CD8-positive, alpha-beta memory T cell (primary cell): Measurements from ENCODE around the gene RPRM. TPM values are rescaled to one million over a fixed set of nuclear protein-coding genes. Genes with fewer than 3 reads are reported as not detected.
"Not testable (repeated sequence)": the region's sequence is repeated elsewhere in the genome, so short reads cannot be mapped to it uniquely, and the experiment has no call there.

Experiments used
- CTCF ChIA-PET: fragments of 350-600 bp; sonication (Branson Sonifier 250); formaldehyde crosslinking; loops from one replicate; lab custom pipeline; 2021; ENCODE audit warnings: antibody characterized with exemption; lab: Charles Lee
- POLR2A ChIA-PET: fragments of 350-600 bp; sonication (Branson Sonifier 250); formaldehyde crosslinking; loops from one replicate; lab custom pipeline; 2021; ENCODE audit warnings: antibody characterized with exemption; lab: Charles Lee
- DNase-seq, 5 donors: peaks; one replicate each; pipeline versions ENCODE4 v3.0.0 to v3.0.0-alpha.2; 2020 to 2022; ENCODE audit warnings: mixed read lengths in 1 of 5
- H3K27ac ChIP-seq: one replicate; pipeline ENCODE4 v1.7.0; 2013; ENCODE audit warnings: low read depth, mild to moderate bottlenecking, low read length, moderate library complexity
- H3K27me3 ChIP-seq: 2 replicates; pipeline ENCODE4 v1.7.0; 2013; ENCODE audit warnings: low read length, mild to moderate bottlenecking; ENCODE audit not compliant: insufficient read depth, poor library complexity, severe bottlenecking
- H3K36me3 ChIP-seq: 2 replicates; pipeline ENCODE4 v1.7.0; 2013; ENCODE audit warnings: mild to moderate bottlenecking, low read length, moderate library complexity; ENCODE audit not compliant: insufficient read depth
- H3K4me1 ChIP-seq: 2 replicates; pipeline ENCODE4 v1.7.0; 2013; ENCODE audit warnings: mild to moderate bottlenecking, low read length, moderate library complexity; ENCODE audit not compliant: insufficient read depth
- H3K4me3 ChIP-seq: 2 replicates; pipeline ENCODE4 v1.7.0; 2013; ENCODE audit warnings: mild to moderate bottlenecking, low read length
- H3K9me3 ChIP-seq: 2 replicates; pipeline ENCODE4 v1.7.0; 2013; ENCODE audit warnings: mild to moderate bottlenecking, low read length
- H3K27ac Mint-ChIP-seq, 8 donors: one replicate each; pipeline ENCODE4 v1.8.0; 2020 to 2021; ENCODE audit warnings: mixed read lengths in 8 of 8, mild to moderate bottlenecking in 6 of 8, inconsistent platforms in 3 of 8, moderate library complexity in 3 of 8
- H3K27me3 Mint-ChIP-seq, 2 donors: one replicate each; pipeline ENCODE4 v1.8.0; 2020 to 2021; ENCODE audit warnings: mixed read lengths in 2 of 2, mild to moderate bottlenecking in 1 of 2, moderate library complexity in 1 of 2
- H3K36me3 Mint-ChIP-seq, 3 donors: one replicate each; pipeline ENCODE4 v1.8.0; 2020 to 2021; ENCODE audit warnings: mixed read lengths in 3 of 3, inconsistent platforms in 1 of 3, mild to moderate bottlenecking in 1 of 3
- H3K4me1 Mint-ChIP-seq, 3 donors: one replicate each; pipeline ENCODE4 v1.8.0; 2020 to 2021; ENCODE audit warnings: mixed read lengths in 3 of 3, inconsistent platforms in 1 of 3, mild to moderate bottlenecking in 1 of 3
- H3K4me3 Mint-ChIP-seq, 7 donors: one replicate each; pipeline ENCODE4 v1.8.0; 2020 to 2021; ENCODE audit warnings: mixed read lengths in 7 of 7, mild to moderate bottlenecking in 6 of 7, moderate library complexity in 4 of 7, inconsistent platforms in 2 of 7
- H3K9me3 Mint-ChIP-seq, 5 donors: one replicate each; pipeline ENCODE4 v1.8.0; 2020 to 2022; ENCODE audit warnings: mixed read lengths in 5 of 5, mild to moderate bottlenecking in 3 of 5, moderate library complexity in 2 of 5, inconsistent platforms in 1 of 5
- polyA plus RNA-seq: library from polyadenylated mRNA; unstranded; fragments of 300-500 nt; fragmentation: Illumina TruSeq; gene quantifications from one replicate; pipeline ENCODE4 v1.2.3, GENCODE V29; 2021
- total RNA-seq, 2 experiments: library from RNA; stranded (reverse); gene quantifications; one replicate each; pipeline ENCODE4 v1.2.3, GENCODE V29; 2021

The RPRM gene
- total and polyA plus RNA-seq, 3 experiments from 2014 or later: not detected

DNA sequence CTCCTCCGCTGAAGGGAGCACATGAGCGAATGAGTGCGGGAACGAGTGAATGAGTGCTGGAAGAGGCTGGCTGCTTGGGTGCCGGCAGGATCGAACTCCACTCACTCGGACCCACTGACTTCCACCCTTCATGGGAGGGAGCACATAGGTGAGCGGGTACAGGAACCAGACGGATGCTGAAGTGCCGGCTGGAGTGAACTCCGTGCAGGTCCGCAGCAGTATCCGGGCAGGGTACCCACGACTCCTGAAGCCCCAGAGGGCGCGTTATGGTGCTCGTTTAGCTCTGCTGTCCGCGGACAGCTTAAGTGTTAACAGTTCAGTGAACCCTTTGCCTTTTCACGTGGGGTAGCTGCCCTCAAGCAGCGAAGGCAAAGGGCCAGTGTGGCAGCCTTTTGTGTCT lies 23.2 kb downstream of the RPRM start:
- Histone ChIP-seq H3K4me3 (no peak overlapping the region), H3K27ac (no peak overlapping the region), H3K27me3 (no peaks in the 10 kb centered on the region), H3K36me3 (no peaks in the 10 kb centered on the region), H3K9me3 (no peaks in the 10 kb centered on the region), H3K4me1 (no peaks in the 10 kb centered on the region)
- H3K27me3 Mint-ChIP-seq: peaks cover 3 to 9% of the 10 kb centered on the region in 2 donors
- no peaks in the 10 kb centered on the region for H3K36me3 Mint-ChIP-seq
- H3K27ac Mint-ChIP-seq: no peak overlapping the region
- DNase-seq: no peak
- no peaks in the 10 kb centered on the region for H3K4me1 Mint-ChIP-seq
- ChIA-PET POLR2A (no interaction called here), CTCF (no interaction called here)
- H3K9me3 Mint-ChIP-seq: no peaks in the 10 kb centered on the region
- H3K4me3 Mint-ChIP-seq: no peak overlapping the region

GRCh38 chr2:153451611-153452010 lies 27.0 kb downstream of the RPRM start:
- Mint-ChIP-seq H3K27me3 (no peaks in the 10 kb centered on the region), H3K9me3 (no peaks in the 10 kb centered on the region), H3K4me1 (no peaks in the 10 kb centered on the region), H3K4me3 (no peak overlapping the region), H3K27ac (no peak overlapping the region), H3K36me3 (no peaks in the 10 kb centered on the region)
- Histone ChIP-seq H3K4me1 (no peaks in the 10 kb centered on the region), H3K27ac (no peak overlapping the region), H3K27me3 (no peaks in the 10 kb centered on the region), H3K9me3 (no peaks in the 10 kb centered on the region), H3K36me3 (no peaks in the 10 kb centered on the region), H3K4me3 (no peak overlapping the region)
- POLR2A ChIA-PET: no interaction called here
- DNase-seq: no peak
- CTCF ChIA-PET: no interaction called here

- Mint-ChIP-seq H3K4me1 (no peaks in the 10 kb centered on the region), H3K27ac (no peak overlapping the region), H3K36me3 (no peaks in the 10 kb centered on the region), H3K27me3 (no peaks in the 10 kb centered on the region), H3K9me3 (peaks cover 4 to 20% (median 12%) of the 10 kb centered on the region in 5 donors), H3K4me3 (no peak overlapping the region)
- POLR2A ChIA-PET: no interaction called here
- CTCF ChIA-PET: no interaction called here
- no peaks in the 10 kb centered on the region for H3K4me1 ChIP-seq
- H3K4me3 ChIP-seq: no peak overlapping the region
- H3K27me3 ChIP-seq: no peaks in the 10 kb centered on the region
- no peaks in the 10 kb centered on the region for H3K36me3 ChIP-seq
- H3K9me3 ChIP-seq: no peaks in the 10 kb centered on the region
- no peak overlapping the region for H3K27ac ChIP-seq
- DNase-seq: no peak
Observed at GRCh38 chr2:153443106-153443505, 35.5 kb downstream of the RPRM start.

- H3K4me1 ChIP-seq, H3K4me1 Mint-ChIP-seq, DNase-seq, POLR2A ChIA-PET, H3K27me3 Mint-ChIP-seq, H3K4me3 Mint-ChIP-seq, H3K36me3 ChIP-seq, H3K27ac ChIP-seq, H3K27ac Mint-ChIP-seq, CTCF ChIA-PET, H3K4me3 ChIP-seq, H3K36me3 Mint-ChIP-seq, H3K9me3 ChIP-seq, H3K27me3 ChIP-seq: not testable (repeated sequence)
- H3K9me3 Mint-ChIP-seq: peaks cover 4 to 20% (median 12%) of the 10 kb centered on the region in 5 donors
Observed at GRCh38 chr2:153442616-153443015, 35.9 kb downstream of the RPRM start.

GRCh38 chr2:153440090-153440489 lies 38.5 kb downstream of the RPRM start:
- H3K27me3 Mint-ChIP-seq, H3K4me1 ChIP-seq, DNase-seq, H3K36me3 Mint-ChIP-seq, H3K9me3 ChIP-seq, POLR2A ChIA-PET, H3K27me3 ChIP-seq, H3K27ac Mint-ChIP-seq, H3K27ac ChIP-seq, H3K4me1 Mint-ChIP-seq, H3K36me3 ChIP-seq, H3K4me3 ChIP-seq, CTCF ChIA-PET, H3K4me3 Mint-ChIP-seq: not testable (repeated sequence)
- H3K9me3 Mint-ChIP-seq: peaks cover 4 to 20% (median 15%) of the 10 kb centered on the region in 5 donors

DNA sequence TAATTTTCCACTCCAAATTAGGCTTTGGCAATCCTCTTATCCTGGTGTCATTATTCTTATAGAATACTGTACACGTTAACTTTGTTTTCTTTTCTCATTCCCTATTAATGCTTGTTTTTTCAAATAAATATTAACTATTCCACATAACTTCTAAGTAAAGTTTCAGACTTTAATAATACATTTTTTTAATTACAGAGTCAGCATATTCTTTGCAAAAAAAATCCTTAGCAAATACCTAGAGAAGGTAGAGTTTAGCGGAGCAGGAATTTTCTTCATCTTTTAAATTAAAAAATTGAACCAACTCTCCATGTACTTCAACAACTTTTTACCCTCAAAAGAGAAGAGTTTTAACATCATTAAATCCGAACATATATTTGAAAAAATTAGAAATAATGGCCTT lies 45.2 kb downstream of the RPRM start:
- DNase-seq: no peak
- H3K27ac ChIP-seq: no peak overlapping the region
- no peaks in the 10 kb centered on the region for H3K4me1 ChIP-seq
- Mint-ChIP-seq H3K36me3 (peaks cover 0 to 2% (median 0%) of the 10 kb centered on the region in 3 donors), H3K27ac (no peak overlapping the region), H3K4me1 (no peaks in the 10 kb centered on the region), H3K4me3 (no peak overlapping the region), H3K9me3 (peaks cover 0 to 6% (median 3%) of the 10 kb centered on the region in 5 donors), H3K27me3 (no peaks in the 10 kb centered on the region)
- no peaks in the 10 kb centered on the region for H3K9me3 ChIP-seq
- CTCF ChIA-PET: no interaction called here
- no peak overlapping the region for H3K4me3 ChIP-seq
- POLR2A ChIA-PET: no interaction called here
- H3K36me3 ChIP-seq: no peaks in the 10 kb centered on the region
- no peaks in the 10 kb centered on the region for H3K27me3 ChIP-seq

DNA sequence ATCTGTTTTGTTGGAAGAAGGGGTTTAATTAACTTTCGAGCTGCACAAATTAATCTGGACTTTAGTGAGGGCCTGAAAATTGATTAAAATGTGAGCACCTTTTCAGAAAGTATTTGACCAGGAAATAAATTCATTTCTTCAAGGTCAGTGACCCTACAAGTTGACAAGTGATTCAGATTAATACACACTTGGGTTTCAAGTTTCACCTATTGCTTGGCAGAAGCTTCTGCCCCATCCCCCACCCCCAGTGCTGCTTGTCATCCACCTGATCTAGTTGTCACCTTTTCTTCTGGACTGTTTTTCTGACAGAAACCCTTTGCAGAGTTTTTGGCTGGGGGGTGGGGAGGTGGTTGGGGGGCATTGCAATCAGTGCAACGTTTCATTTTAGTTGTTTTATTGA lies 46.2 kb downstream of the RPRM start:
- H3K4me1 ChIP-seq: no peaks in the 10 kb centered on the region
- no peaks in the 10 kb centered on the region for H3K4me1 Mint-ChIP-seq

GRCh38 chr2:153431114-153431513 lies 47.4 kb downstream of the RPRM start:
- H3K27me3 Mint-ChIP-seq: no peaks in the 10 kb centered on the region
- Histone ChIP-seq H3K4me1 (no peaks in the 10 kb centered on the region), H3K9me3 (no peaks in the 10 kb centered on the region), H3K36me3 (no peaks in the 10 kb centered on the region), H3K4me3 (no peak overlapping the region), H3K27ac (no peak overlapping the region), H3K27me3 (no peaks in the 10 kb centered on the region)
- peaks cover 0 to 5% (median 3%) of the 10 kb centered on the region in 5 donors for H3K9me3 Mint-ChIP-seq
- DNase-seq: no peak
- no peak overlapping the region for H3K4me3 Mint-ChIP-seq
- POLR2A ChIA-PET: no interaction called here
- H3K27ac Mint-ChIP-seq: no peak overlapping the region
- H3K36me3 Mint-ChIP-seq: no peaks in the 10 kb centered on the region
- CTCF ChIA-PET: no interaction called here
- H3K4me1 Mint-ChIP-seq: no peaks in the 10 kb centered on the region

More for the DNA sequence above, 46.2 kb downstream of the RPRM start:
- Mint-ChIP-seq H3K4me3 (no peak overlapping the region), H3K36me3 (peaks cover 0 to 2% (median 0%) of the 10 kb centered on the region in 3 donors), H3K27ac (no peak overlapping the region), H3K9me3 (peaks cover 0 to 6% (median 3%) of the 10 kb centered on the region in 5 donors), H3K27me3 (no peaks in the 10 kb centered on the region)
- no peak overlapping the region for H3K27ac ChIP-seq
- POLR2A ChIA-PET: no interaction called here
- no peak overlapping the region for H3K4me3 ChIP-seq
- H3K9me3 ChIP-seq: no peaks in the 10 kb centered on the region
- H3K27me3 ChIP-seq: no peaks in the 10 kb centered on the region
- CTCF ChIA-PET: no interaction called here
- H3K36me3 ChIP-seq: no peaks in the 10 kb centered on the region
- DNase-seq: no peak
